H9 (cell line): Measurements from ENCODE around the gene DDOST. TPM values are rescaled to one million over a fixed set of nuclear protein-coding genes. Genes with fewer than 3 reads are reported as not detected.

ENCODE experiments used
- DNase-seq: peaks from one replicate; pipeline ENCODE4 v3.0.0-alpha.2; 2017
- H2AFZ ChIP-seq: one replicate; pipeline ENCODE4 v1.6.1; 2013; ENCODE audit warnings: mild to moderate bottlenecking, low read length, control low read depth, moderate library complexity
- H2AK5ac ChIP-seq: 2 replicates; pipeline ENCODE4 v1.6.1; 2013; ENCODE audit warnings: low read length, control low read depth, mixed read lengths; ENCODE audit not compliant: insufficient read length
- H2BK120ac ChIP-seq: one replicate; pipeline ENCODE4 v1.6.1; 2013; ENCODE audit warnings: low read depth, mild to moderate bottlenecking, low read length, control low read depth, inconsistent platforms; ENCODE audit not compliant: poor library complexity, severe bottlenecking
- H2BK12ac ChIP-seq: 2 replicates; pipeline ENCODE4 v1.6.1; 2013; ENCODE audit warnings: low read length, control low read depth, mixed read lengths, low read depth; ENCODE audit not compliant: insufficient read length
- H2BK15ac ChIP-seq: 2 replicates; pipeline ENCODE4 v1.6.1; 2013; ENCODE audit warnings: low read depth, low read length, control low read depth
- H2BK20ac ChIP-seq: one replicate; pipeline ENCODE4 v1.6.1; 2013; ENCODE audit warnings: low read depth, mild to moderate bottlenecking, low read length, control low read depth, inconsistent platforms; ENCODE audit not compliant: poor library complexity, severe bottlenecking
- H2BK5ac ChIP-seq: 2 replicates; pipeline ENCODE4 v1.6.1; 2013; ENCODE audit warnings: low read length, control low read depth, mixed read lengths; ENCODE audit not compliant: insufficient read length
- H3K14ac ChIP-seq: 2 replicates; pipeline ENCODE4 v1.6.1; 2013; ENCODE audit warnings: low read length, control low read depth; ENCODE audit not compliant: insufficient read depth
- H3K18ac ChIP-seq: 2 replicates; pipeline ENCODE4 v1.6.1; 2013; ENCODE audit warnings: low read depth, mild to moderate bottlenecking, mixed read lengths, low read length, control low read depth; ENCODE audit not compliant: insufficient read length
- H3K23ac ChIP-seq: 2 replicates; pipeline ENCODE4 v1.6.1; 2013; ENCODE audit warnings: low read length, control low read depth, mixed read lengths, low read depth; ENCODE audit not compliant: insufficient read length
- H3K23me2 ChIP-seq: 2 replicates; pipeline ENCODE4 v1.6.1; 2013; ENCODE audit warnings: low read depth, mild to moderate bottlenecking, mixed read lengths, low read length, control low read depth; ENCODE audit not compliant: insufficient read length, poor library complexity, severe bottlenecking
- H3K27ac ChIP-seq: 2 replicates; pipeline ENCODE4 v1.5.1; 2013; ENCODE audit warnings: low read length, control low read depth, mixed read lengths, low read depth; ENCODE audit not compliant: insufficient read length
- H3K27me3 ChIP-seq: 2 replicates; pipeline ENCODE4 v1.6.1; 2013; ENCODE audit warnings: low read length, control low read depth, inconsistent platforms; ENCODE audit not compliant: insufficient read depth
- H3K4ac ChIP-seq: 2 replicates; pipeline ENCODE4 v1.6.1; 2013; ENCODE audit warnings: low read depth, mild to moderate bottlenecking, control low read depth, inconsistent platforms, low read length, moderate library complexity
- H3K4me1 ChIP-seq: 2 replicates; pipeline ENCODE4 v1.6.1; 2013; ENCODE audit warnings: low read length, control low read depth, inconsistent platforms; ENCODE audit not compliant: insufficient read depth
- H3K4me2 ChIP-seq: 2 replicates; pipeline ENCODE4 v1.6.1; 2013; ENCODE audit warnings: low read length, control low read depth, mixed read lengths; ENCODE audit not compliant: insufficient read length, insufficient read depth
- H3K56ac ChIP-seq: 2 replicates; pipeline ENCODE4 v1.6.1; 2013; ENCODE audit warnings: low read depth, mild to moderate bottlenecking, mixed read lengths, low read length, control low read depth; ENCODE audit not compliant: insufficient read length
- H3K79me1 ChIP-seq: 2 replicates; pipeline ENCODE4 v1.6.1; 2013; ENCODE audit warnings: low read depth, mild to moderate bottlenecking, moderate library complexity, low read length, control low read depth, inconsistent platforms; ENCODE audit not compliant: insufficient read depth, poor library complexity, severe bottlenecking
- H3K79me2 ChIP-seq: 2 replicates; pipeline ENCODE4 v1.6.1; 2013; ENCODE audit warnings: low read length, control low read depth, inconsistent platforms; ENCODE audit not compliant: insufficient read depth
- H3K9ac ChIP-seq: 2 replicates; pipeline ENCODE4 v1.6.1; 2013; ENCODE audit warnings: low read length, control low read depth, mixed read lengths; ENCODE audit not compliant: insufficient read length; ENCODE audit errors: extremely low read depth
- H3K9me3 ChIP-seq: one replicate; pipeline ENCODE4 v1.6.1; 2013; ENCODE audit warnings: low read depth, low read length, inconsistent platforms; ENCODE audit not compliant: control insufficient read depth
- H3T11ph ChIP-seq: one replicate; pipeline ENCODE4 v1.6.1; 2013; ENCODE audit warnings: mild to moderate bottlenecking, low read length, control low read depth, inconsistent platforms
- H4K20me1 ChIP-seq: one replicate; pipeline ENCODE4 v1.6.1; 2013; ENCODE audit not compliant: control insufficient read depth, insufficient read length, insufficient read depth
- H4K5ac ChIP-seq: 2 replicates; pipeline ENCODE4 v1.6.1; 2013; ENCODE audit warnings: low read depth, mild to moderate bottlenecking, mixed read lengths, low read length, control low read depth; ENCODE audit not compliant: insufficient read length
- H4K8ac ChIP-seq: replicated peaks from 2 replicates; pipeline ENCODE4 v1.6.1; 2013; ENCODE audit warnings: low read length, control low read depth, mixed read lengths, low read depth; ENCODE audit not compliant: insufficient read length
- H4K91ac ChIP-seq: 2 replicates; pipeline ENCODE4 v1.6.1; 2013; ENCODE audit warnings: low read depth, mild to moderate bottlenecking, moderate library complexity, mixed read lengths, low read length, control low read depth; ENCODE audit not compliant: insufficient read length
- H3K27ac Mint-ChIP-seq, 3 experiments: 2 replicates in 2 of 3; 3 replicates in 1 of 3; pipeline ENCODE4 v1.8.0; 2020 to 2021; ENCODE audit warnings: mixed read lengths in 3 of 3, mild to moderate bottlenecking in 1 of 3, moderate library complexity in 1 of 3
- H3K27me3 Mint-ChIP-seq: 2 replicates; pipeline ENCODE4 v1.8.0; 2021; ENCODE audit warnings: low read depth, mild to moderate bottlenecking, moderate library complexity, mixed read lengths
- H3K36me3 Mint-ChIP-seq, 3 experiments: 2 replicates in 2 of 3; 3 replicates in 1 of 3; pipeline ENCODE4 v1.8.0; 2020 to 2021; ENCODE audit warnings: low read depth in 3 of 3, mixed read lengths in 3 of 3; ENCODE audit not compliant: insufficient read depth in 1 of 3
- H3K4me1 Mint-ChIP-seq, 2 experiments: 2 replicates each; pipeline ENCODE4 v1.8.0; 2020; ENCODE audit warnings: mixed read lengths in 2 of 2
- H3K4me3 Mint-ChIP-seq, 2 experiments: 2 replicates in 1 of 2; 3 replicates in 1 of 2; pipeline ENCODE4 v1.8.0; 2020 to 2021; ENCODE audit warnings: mild to moderate bottlenecking in 2 of 2, mixed read lengths in 2 of 2, moderate library complexity in 1 of 2
- H3K9me3 Mint-ChIP-seq, 2 experiments: 2 replicates in 1 of 2; 3 replicates in 1 of 2; pipeline ENCODE4 v1.8.0; 2020; ENCODE audit warnings: mild to moderate bottlenecking in 2 of 2, mixed read lengths in 2 of 2, moderate library complexity in 1 of 2
- CTCF ChIP-seq: fragments of 200-600 bp; sonication (generic); conservative IDR thresholded peaks from 3 replicates; pipeline ENCODE4 v1.8.0; 2021; ENCODE audit warnings: antibody characterized with exemption, mild to moderate bottlenecking
- WGBS: extraction: QIAGEN DNeasy Blood & Tissue Kit; methylation state at CpG from one replicate; pipeline ENCODE4 v1.1.7; 2013; ENCODE audit warnings: missing lambda C conversion rate, low lambda C conversion rate, mixed read lengths; ENCODE audit not compliant: insufficient read length; ENCODE audit errors: extremely low coverage; 5-methylcytosine and 5-hydroxymethylcytosine counted together
- total RNA-seq: library from RNA; stranded (reverse); gene quantifications from 2 replicates; pipeline ENCODE4 v1.2.1, GENCODE V29; 2021

DDOST gene
- total RNA-seq, 1 experiment from 2014 or later, result 255 TPM

DNA sequence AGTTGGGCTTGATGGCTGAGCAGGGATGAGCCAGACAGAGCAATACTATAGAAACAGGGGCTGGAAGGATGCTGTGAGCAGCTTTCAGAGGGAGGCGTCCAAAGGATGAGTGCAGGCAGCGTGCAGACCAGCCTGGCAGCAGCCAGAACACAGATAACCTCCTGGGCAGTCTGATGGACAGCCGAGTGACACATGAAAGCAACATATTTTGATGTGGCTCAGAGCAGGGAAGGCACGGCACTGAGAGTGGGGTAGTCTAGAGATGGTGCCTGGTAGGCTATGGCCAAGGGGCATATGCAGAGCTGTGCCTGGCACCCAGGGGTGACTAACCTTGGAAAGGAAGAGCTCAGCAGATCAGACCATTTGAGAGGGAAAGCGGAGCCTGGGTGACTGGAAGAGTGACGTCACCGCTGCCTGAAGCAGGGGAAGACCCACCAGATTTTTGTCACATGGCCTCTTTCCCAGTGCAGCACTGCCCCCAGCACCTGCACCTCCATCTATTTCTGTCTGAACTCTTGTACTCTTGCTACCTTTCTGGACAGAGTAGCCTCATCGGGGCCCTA is 24.3 kb downstream of the DDOST start:
- no CpG with 5 or more reads among the region's 8 CpGs for WGBS
- H2BK20ac ChIP-seq, result no peak overlapping the region
- no peak overlapping the region for H2BK15ac ChIP-seq
- no peak overlapping the region for H3K4ac ChIP-seq
- no peak overlapping the region for H2AFZ ChIP-seq
- H4K91ac ChIP-seq, result no peak overlapping the region
- no peak for TF ChIP-seq CTCF
- Mint-ChIP-seq H3K36me3 (peaks cover 0 to 11% (median 10%) of the 10 kb centered on the region in 3 experiments; a peak in 4 of 7 replicates), H3K4me1 (peaks cover 20 to 21% of the 10 kb centered on the region in 2 experiments), H3K9me3 (no peaks in the 10 kb centered on the region; a peak in 1 of 5 replicates), H3K27ac (0 out of 7 replicates have a peak overlapping the region, but pooled peaks of 1 of the 3 experiments have one; percentile 35), H3K27me3 (no peaks in the 10 kb centered on the region; the same call in 1 of the 2 replicates), H3K4me3 (no peak overlapping the region; a peak in 1 of 5 replicates)
- no peak overlapping the region for H2AK5ac ChIP-seq
- H2BK5ac ChIP-seq, result no peak overlapping the region
- no peak overlapping the region for H2BK120ac ChIP-seq
- no peak overlapping the region for H3K23ac ChIP-seq
- H3K56ac ChIP-seq, result no peak overlapping the region
- H3K27me3 ChIP-seq, result no peaks in the 10 kb centered on the region
- H4K5ac ChIP-seq, result no peak overlapping the region
- no peak overlapping the region for H3K9ac ChIP-seq
- DNase-seq, result no peak
- no peak overlapping the region for H2BK12ac ChIP-seq
- no peaks in the 10 kb centered on the region for H3K4me1 ChIP-seq
- no peaks in the 10 kb centered on the region for H4K20me1 ChIP-seq
- H3T11ph ChIP-seq, result no peak overlapping the region
- no peak overlapping the region for H3K27ac ChIP-seq
- no peak overlapping the region for H3K18ac ChIP-seq
- no peak overlapping the region for H3K4me2 ChIP-seq
- H4K8ac ChIP-seq, result no peak overlapping the region
- H3K79me1 ChIP-seq, result no peaks in the 10 kb centered on the region
- H3K14ac ChIP-seq, result no peak overlapping the region; the same call in 1 of the 2 replicates
- no peaks in the 10 kb centered on the region for H3K79me2 ChIP-seq
- peaks cover 9% of the 10 kb centered on the region for H3K23me2 ChIP-seq
- no peaks in the 10 kb centered on the region for H3K9me3 ChIP-seq
